CD4-positive, alpha-beta T cell (primary cell): Measurements from ENCODE around the gene U2AF2. TPM values are rescaled to one million over a fixed set of nuclear protein-coding genes. Genes with fewer than 3 reads are reported as not detected.

Experiments used
- ATAC-seq: fragments of 200-7000 bp; cut with Tn5 transposase; one replicate; pipeline ENCODE4 v1.10.0; 2022; ENCODE audit warnings: mild to moderate bottlenecking; ENCODE audit not compliant: poor library complexity
- CTCF ChIA-PET: fragments of 350-600 bp; sonication (Branson Sonifier 250); formaldehyde crosslinking; loops from one replicate; lab custom pipeline; 2021; ENCODE audit warnings: antibody characterized with exemption, inconsistent platforms; lab: Charles Lee
- POLR2A ChIA-PET: fragments of 350-600 bp; sonication (Branson Sonifier 250); formaldehyde crosslinking; loops from one replicate; lab custom pipeline; 2021; ENCODE audit warnings: antibody characterized with exemption, inconsistent platforms; lab: Charles Lee
- DNase-seq, 14 experiments: peaks; one replicate each; pipeline ENCODE4 v3.0.0-alpha.2; 2013 to 2020; ENCODE audit warnings: mixed read lengths in 2 of 14
- H3K27ac ChIP-seq, 2 donors: one replicate each; pipeline versions ENCODE4 v1.5.1 to v1.7.0; 2013; ENCODE audit warnings: low read length in 2 of 2, low read depth in 1 of 2, mild to moderate bottlenecking in 1 of 2
- H3K27me3 ChIP-seq, 2 experiments: 1 replicate in 1 of 2; 2 replicates in 1 of 2; pipeline versions ENCODE4 v1.6.1 to v1.7.0; 2013; ENCODE audit warnings: low read length in 2 of 2, control low read depth in 1 of 2, mild to moderate bottlenecking in 1 of 2, moderate library complexity in 1 of 2; ENCODE audit not compliant: insufficient read depth in 2 of 2, control insufficient read depth in 1 of 2
- H3K36me3 ChIP-seq: one replicate; pipeline ENCODE4 v1.6.1; 2013; ENCODE audit warnings: low read length, control low read depth; ENCODE audit not compliant: insufficient read depth
- H3K4me1 ChIP-seq: one replicate; pipeline ENCODE4 v1.6.1; 2013; ENCODE audit warnings: low read length, control low read depth; ENCODE audit not compliant: insufficient read depth
- H3K4me3 ChIP-seq: one replicate; pipeline ENCODE4 v1.5.1; 2013; ENCODE audit warnings: mild to moderate bottlenecking, low read length, moderate library complexity
- H3K9me3 ChIP-seq, 2 experiments: 1 replicate in 1 of 2; 2 replicates in 1 of 2; pipeline versions ENCODE4 v1.6.1 to v1.7.0; 2013; ENCODE audit warnings: low read length in 2 of 2, mild to moderate bottlenecking in 2 of 2, control low read depth in 1 of 2, moderate library complexity in 1 of 2; ENCODE audit not compliant: control insufficient read depth in 1 of 2, insufficient read depth in 1 of 2
- H3K27ac Mint-ChIP-seq: one replicate; pipeline ENCODE4 v1.8.0; 2020; ENCODE audit warnings: mixed read lengths
- H3K27me3 Mint-ChIP-seq: one replicate; pipeline ENCODE4 v1.8.0; 2021; ENCODE audit warnings: mixed read lengths
- H3K36me3 Mint-ChIP-seq: one replicate; pipeline ENCODE4 v1.8.0; 2021; ENCODE audit warnings: low read depth, mixed read lengths
- H3K4me1 Mint-ChIP-seq: one replicate; pipeline ENCODE4 v1.8.0; 2021; ENCODE audit warnings: low read depth, mixed read lengths
- H3K4me3 Mint-ChIP-seq: one replicate; pipeline ENCODE4 v1.8.0; 2020; ENCODE audit warnings: mild to moderate bottlenecking, mixed read lengths
- H3K9me3 Mint-ChIP-seq: one replicate; pipeline ENCODE4 v1.8.0; 2020; ENCODE audit warnings: mixed read lengths
- CTCF ChIP-seq: fragments of 200-600 bp; IDR thresholded peaks from one replicate; pipeline ENCODE4 v1.8.0; 2022; ENCODE audit warnings: antibody characterized with exemption, mild to moderate bottlenecking
- intact Hi-C, 2 experiments: fragments of 100-400 bp; cut with DNase I in 1 of 2; cut with micrococcal nuclease in 1 of 2; formaldehyde crosslinking; loops; one replicate each; pipeline versions ENCODE4 v1.15.1 to v1.9.0; 2023 to 2025; cut with DNase I, micrococcal nuclease
- total RNA-seq, 174 experiments: library from RNA in 2 of 174; stranded (reverse) in 2 of 174; gene quantifications; one replicate each; pipeline ENCODE4 v1.2.3 and lab custom pipeline; 2021 to 2026

U2AF2 gene
- total RNA-seq, 2 experiments from 2014 or later, result 209 to 212 TPM

- POLR2A ChIA-PET, result no interaction called here
- H3K27ac Mint-ChIP-seq, result peak overlapping the region; percentile 9
These were observed 47.3 kb downstream of the U2AF2 start for GRCh38 chr19:55702131-55702627.

GRCh38 chr19:55703790-55704215 is 49.0 kb downstream of the U2AF2 start:
- H3K4me3 Mint-ChIP-seq, result no peak overlapping the region
- H3K27ac Mint-ChIP-seq, result no peak overlapping the region
- peak; percentile 72 for ATAC-seq
- Histone ChIP-seq H3K4me1 (no peaks in the 10 kb centered on the region), H3K27me3 (no peaks in the 10 kb centered on the region), H3K27ac (no peak overlapping the region), H3K36me3 (no peaks in the 10 kb centered on the region), H3K9me3 (peaks cover 0 to 8% of the 10 kb centered on the region in 2 experiments), H3K4me3 (no peak overlapping the region)
- peaks cover 10% of the 10 kb centered on the region for H3K4me1 Mint-ChIP-seq
- TF ChIP-seq CTCF, result peak; percentile 73
- POLR2A ChIA-PET, result no interaction called here
- H3K36me3 Mint-ChIP-seq, result peaks cover 10% of the 10 kb centered on the region
- CTCF ChIA-PET, result interaction anchor here (0.5 to 1.4 kb wide), 4 partner anchors 28 to 197 kb away, joined by 3 to 5 read pairs (median 4); no protein-coding TSS in a partner anchor
- DNase-seq, result peak in 12 of 14 experiments; percentile 13 to 68 (median 34)
- H3K27me3 Mint-ChIP-seq, result no peaks in the 10 kb centered on the region
- intact Hi-C loops, result no loop called here
- no peaks in the 10 kb centered on the region for H3K9me3 Mint-ChIP-seq

More at GRCh38 chr19:55702131-55702627, 47.3 kb downstream of the U2AF2 start:
- peaks cover 10% of the 10 kb centered on the region for H3K4me1 Mint-ChIP-seq
- H3K4me3 ChIP-seq, result no peak overlapping the region
- H3K4me1 ChIP-seq, result no peaks in the 10 kb centered on the region
- H3K27me3 ChIP-seq, result no peaks in the 10 kb centered on the region
- no peaks in the 10 kb centered on the region for H3K27me3 Mint-ChIP-seq
- intact Hi-C loops, result no loop called here
- H3K36me3 ChIP-seq, result no peaks in the 10 kb centered on the region
- no peak overlapping the region for H3K4me3 Mint-ChIP-seq
- peaks cover 21% of the 10 kb centered on the region for H3K36me3 Mint-ChIP-seq
- H3K9me3 Mint-ChIP-seq, result no peaks in the 10 kb centered on the region
- H3K27ac ChIP-seq, result no peak overlapping the region
- no peak for ATAC-seq
- no peak for DNase-seq
- CTCF ChIA-PET, result no interaction called here
- TF ChIP-seq CTCF, result no peak
- peaks cover 0 to 8% of the 10 kb centered on the region in 2 experiments for H3K9me3 ChIP-seq

GRCh38 chr19:55704494-55705245 is 49.8 kb downstream of the U2AF2 start:
- Histone ChIP-seq H3K27me3 (no peaks in the 10 kb centered on the region), H3K27ac (no peak overlapping the region), H3K4me1 (no peaks in the 10 kb centered on the region), H3K4me3 (no peak overlapping the region), H3K36me3 (no peaks in the 10 kb centered on the region), H3K9me3 (peaks cover 0 to 8% of the 10 kb centered on the region in 2 experiments)
- Mint-ChIP-seq H3K27me3 (no peaks in the 10 kb centered on the region), H3K4me1 (peaks cover 10% of the 10 kb centered on the region), H3K27ac (no peak overlapping the region), H3K9me3 (no peaks in the 10 kb centered on the region), H3K36me3 (peaks cover 4% of the 10 kb centered on the region), H3K4me3 (no peak overlapping the region)
- intact Hi-C loops, result no loop called here
- peak in 1 of 14 experiments; percentile 12 for DNase-seq
- POLR2A ChIA-PET, result no interaction called here
- CTCF ChIA-PET, result no interaction called here
- ATAC-seq, result no peak
- no peak for TF ChIP-seq CTCF
